HepG2 (cell line): ENCODE measurements around the gene HCFC1R1. TPM values are rescaled to one million over a fixed set of nuclear protein-coding genes. Genes with fewer than 3 reads are reported as not detected.
A peak's percentile ranks its signal among the peaks of the same experiment; 100 is the strongest.

Experiments used
- BRCA1 ChIP-seq: sonication (generic); formaldehyde crosslinking; IDR thresholded peaks from 2 replicates; pipeline ENCODE4 v1.4.0; 2020; ENCODE audit warnings: missing genetic modification reagents
- FOXJ3 ChIP-seq: sonication (generic); formaldehyde crosslinking; IDR thresholded peaks from 2 replicates; pipeline ENCODE4 v1.4.0; 2020; ENCODE audit warnings: missing genetic modification reagents, mild to moderate bottlenecking, borderline replicate concordance
- GTF2F1 ChIP-seq: fragments of 150-350 bp; IDR thresholded peaks from 2 replicates; pipeline ENCODE4 v1.6.1; 2014; ENCODE audit warnings: low read length
- HDAC6 ChIP-seq: fragments of 200-600 bp; sonication (generic); IDR thresholded peaks from 2 replicates; pipeline ENCODE4 v1.7.0; 2017; ENCODE audit warnings: mild to moderate bottlenecking, antibody characterized with exemption, low read length, low read depth
- IKZF4 ChIP-seq: sonication (generic); formaldehyde crosslinking; IDR thresholded peaks from 2 replicates; pipeline ENCODE4 v1.5.1; 2020; ENCODE audit warnings: borderline replicate concordance, mild to moderate bottlenecking, low read depth, missing genetic modification reagents; ENCODE audit errors: not compliant biosample characterization
- RORA ChIP-seq: sonication (generic); formaldehyde crosslinking; IDR thresholded peaks from 2 replicates; pipeline ENCODE4 v1.5.0; 2020; ENCODE audit warnings: mild to moderate bottlenecking, missing genetic modification reagents, moderate library complexity
- SIN3A ChIP-seq: IDR thresholded peaks from 2 replicates; pipeline ENCODE4 v1.6.1; 2011; ENCODE audit warnings: low read depth, mild to moderate bottlenecking, control low read depth, low read length, borderline replicate concordance
- STAG1 ChIP-seq: sonication (generic); formaldehyde crosslinking; IDR thresholded peaks from 2 replicates; pipeline ENCODE4 v1.4.0; 2020; ENCODE audit warnings: missing genetic modification reagents
- TARDBP ChIP-seq: sonication (generic); formaldehyde crosslinking; IDR thresholded peaks from 2 replicates; pipeline ENCODE4 v1.8.0; 2022; ENCODE audit warnings: mild to moderate bottlenecking, missing genetic modification reagents
- YY1 ChIP-seq: IDR thresholded peaks from 2 replicates; pipeline ENCODE4 v1.6.1; 2011; ENCODE audit warnings: low read length, low read depth, moderate library complexity, mild to moderate bottlenecking; ENCODE audit not compliant: insufficient read depth, insufficient replicate concordance
- ZFP90 ChIP-seq: sonication (generic); formaldehyde crosslinking; IDR thresholded peaks from 2 replicates; pipeline ENCODE4 v1.8.0; 2022; ENCODE audit warnings: missing genetic modification reagents, mild to moderate bottlenecking, inconsistent platforms, borderline replicate concordance
- ZNF235 ChIP-seq: sonication (generic); formaldehyde crosslinking; IDR thresholded peaks from 2 replicates; pipeline ENCODE4 v1.8.1; 2023; ENCODE audit warnings: mild to moderate bottlenecking, missing genetic modification reagents, borderline replicate concordance
- ZNF331 ChIP-seq: sonication (generic); formaldehyde crosslinking; IDR thresholded peaks from 2 replicates; pipeline ENCODE4 v1.4.0; 2020; ENCODE audit warnings: missing genetic modification reagents
- ZNF605 ChIP-seq: sonication (generic); formaldehyde crosslinking; IDR thresholded peaks from 2 replicates; pipeline ENCODE4 v1.8.0; 2022; ENCODE audit warnings: mild to moderate bottlenecking, missing genetic modification reagents
- ZNF615 ChIP-seq: sonication (generic); formaldehyde crosslinking; IDR thresholded peaks from 2 replicates; pipeline ENCODE4 v1.5.0; 2020; ENCODE audit warnings: mild to moderate bottlenecking, missing genetic modification reagents, borderline replicate concordance
- ZNF775 ChIP-seq: sonication (generic); formaldehyde crosslinking; IDR thresholded peaks from 2 replicates; pipeline ENCODE4 v1.4.0; 2020; ENCODE audit warnings: missing genetic modification reagents, mild to moderate bottlenecking, moderate library complexity, borderline replicate concordance
- ZSCAN20 ChIP-seq: sonication (generic); formaldehyde crosslinking; IDR thresholded peaks from 2 replicates; pipeline ENCODE4 v1.4.0; 2020; ENCODE audit warnings: missing genetic modification reagents, mild to moderate bottlenecking, borderline replicate concordance
- polyA plus RNA-seq, 8 experiments: library from polyadenylated mRNA; depleted of rRNA in 3 of 8; stranded (reverse) in 7 of 8; unstranded in 1 of 8; fragments of >200 nt; fragmentation: Illumina TruSeq in 4 of 8; extraction: Trizol in 4 of 8; gene quantifications; 2 replicates each; pipeline versions ENCODE4 v1.2.1 to v1.2.3, GENCODE V29; 2011 to 2016; ENCODE audit warnings: low read depth in 4 of 8, missing spikeins in 1 of 8, mixed read lengths in 1 of 8; ENCODE audit not compliant: insufficient read depth in 1 of 8
- total RNA-seq, 5 experiments: library from RNA; depleted of rRNA; stranded (reverse); fragments of >200 nt; fragmentation: Illumina TruSeq; extraction: Trizol; gene quantifications; 2 replicates each; pipeline ENCODE4 v1.2.3, GENCODE V29; 2016; ENCODE audit warnings: low read depth in 1 of 5
- TF ChIP-seq, protein P1 (sequence below): sonication (generic); formaldehyde crosslinking; IDR thresholded peaks from 2 replicates; pipeline ENCODE4 v1.5.0; 2020; ENCODE audit warnings: missing genetic modification reagents
- TF ChIP-seq, protein P2 (sequence below): sonication (generic); formaldehyde crosslinking; IDR thresholded peaks from 2 replicates; pipeline ENCODE4 v1.5.1; 2020; ENCODE audit warnings: missing genetic modification reagents, mild to moderate bottlenecking, borderline replicate concordance
- TF ChIP-seq, protein P3 (sequence below): sonication (generic); formaldehyde crosslinking; IDR thresholded peaks from 2 replicates; pipeline ENCODE4 v1.4.0; 2020; ENCODE audit warnings: mild to moderate bottlenecking, missing genetic modification reagents
- TF ChIP-seq, protein P4 (sequence below): sonication (generic); formaldehyde crosslinking; IDR thresholded peaks from 2 replicates; pipeline ENCODE4 v1.8.1; 2023; ENCODE audit warnings: mild to moderate bottlenecking, missing genetic modification reagents

Gene HCFC1R1
- total and polyA plus RNA-seq, 2 of the 13 experiments (the other 11 are each of a cell fraction or from before 2014, with no cell fraction given): 13.8 to 16.1 TPM

DNA sequence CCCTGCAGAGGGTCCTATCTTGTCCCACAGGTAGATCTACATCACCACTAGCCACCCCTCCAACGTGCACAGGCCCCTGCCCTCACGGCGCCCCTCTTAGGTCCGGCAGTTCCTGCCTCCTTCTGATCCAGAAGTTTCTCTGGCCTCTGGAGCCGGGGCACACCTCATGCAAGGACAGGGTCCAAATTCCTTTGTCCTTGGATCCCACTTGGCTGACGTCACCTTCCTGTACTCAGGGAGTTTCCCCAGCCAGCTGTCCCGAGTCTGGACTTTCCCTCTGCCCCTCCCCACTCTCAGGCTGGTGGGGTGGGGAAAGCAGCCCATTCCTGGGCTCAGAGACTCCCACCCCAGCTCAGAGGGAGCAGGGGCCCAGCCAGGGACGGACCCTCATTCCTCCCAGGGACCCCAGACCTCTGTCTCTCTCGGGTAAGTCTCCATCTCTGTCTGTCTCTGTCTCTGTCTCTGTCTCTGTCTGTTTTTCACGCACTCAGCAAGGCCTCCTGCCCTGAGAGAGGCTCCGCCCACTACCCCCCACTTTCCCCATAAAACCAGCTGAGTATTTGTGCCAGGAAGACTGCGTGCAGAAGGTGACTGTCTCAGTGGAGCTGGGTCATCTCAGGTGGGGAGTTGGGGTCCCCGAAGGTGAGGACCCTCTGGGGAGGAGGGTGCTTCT lies 41.5 kb upstream of the HCFC1R1 start, which contains the start of gene IL32 (continued):
- TF ChIP-seq SIN3A: peak; percentile 83
- TF ChIP-seq, protein P1, sequence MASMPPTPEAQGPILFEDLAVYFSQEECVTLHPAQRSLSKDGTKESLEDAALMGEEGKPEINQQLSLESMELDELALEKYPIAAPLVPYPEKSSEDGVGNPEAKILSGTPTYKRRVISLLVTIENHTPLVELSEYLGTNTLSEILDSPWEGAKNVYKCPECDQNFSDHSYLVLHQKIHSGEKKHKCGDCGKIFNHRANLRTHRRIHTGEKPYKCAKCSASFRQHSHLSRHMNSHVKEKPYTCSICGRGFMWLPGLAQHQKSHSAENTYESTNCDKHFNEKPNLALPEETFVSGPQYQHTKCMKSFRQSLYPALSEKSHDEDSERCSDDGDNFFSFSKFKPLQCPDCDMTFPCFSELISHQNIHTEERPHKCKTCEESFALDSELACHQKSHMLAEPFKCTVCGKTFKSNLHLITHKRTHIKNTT: no peak
- no peak for TF ChIP-seq IKZF4
- no peak for TF ChIP-seq YY1
- no peak for TF ChIP-seq GTF2F1
- peak; percentile 5; the same call in 1 of the 2 replicates for TF ChIP-seq ZNF235 (CRISPR knock-in tag)
- TF ChIP-seq, protein P2, sequence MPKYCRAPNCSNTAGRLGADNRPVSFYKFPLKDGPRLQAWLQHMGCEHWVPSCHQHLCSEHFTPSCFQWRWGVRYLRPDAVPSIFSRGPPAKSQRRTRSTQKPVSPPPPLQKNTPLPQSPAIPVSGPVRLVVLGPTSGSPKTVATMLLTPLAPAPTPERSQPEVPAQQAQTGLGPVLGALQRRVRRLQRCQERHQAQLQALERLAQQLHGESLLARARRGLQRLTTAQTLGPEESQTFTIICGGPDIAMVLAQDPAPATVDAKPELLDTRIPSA: no peak
- TF ChIP-seq STAG1 (CRISPR knock-in tag): no peak
- no peak; the same call in 1 of the 2 replicates for TF ChIP-seq ZNF605 (CRISPR knock-in tag)
- peak; percentile 62; the same call in 1 of the 2 replicates for TF ChIP-seq ZNF331 (CRISPR knock-in tag)
- TF ChIP-seq HDAC6: no peak
- no peak for TF ChIP-seq ZSCAN20
- no peak for TF ChIP-seq RORA (CRISPR knock-in tag)
- no peak for TF ChIP-seq BRCA1 (CRISPR knock-in tag)
- no peak for TF ChIP-seq ZNF775 (CRISPR knock-in tag)
- TF ChIP-seq, protein P3, sequence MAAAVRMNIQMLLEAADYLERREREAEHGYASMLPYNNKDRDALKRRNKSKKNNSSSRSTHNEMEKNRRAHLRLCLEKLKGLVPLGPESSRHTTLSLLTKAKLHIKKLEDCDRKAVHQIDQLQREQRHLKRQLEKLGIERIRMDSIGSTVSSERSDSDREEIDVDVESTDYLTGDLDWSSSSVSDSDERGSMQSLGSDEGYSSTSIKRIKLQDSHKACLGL (CRISPR knock-in tag): no peak
- no peak for TF ChIP-seq ZNF615 (CRISPR knock-in tag)
- peak; percentile 72 for TF ChIP-seq ZFP90 (CRISPR knock-in tag)
- TF ChIP-seq TARDBP: peak; percentile 78
- TF ChIP-seq, protein P4, sequence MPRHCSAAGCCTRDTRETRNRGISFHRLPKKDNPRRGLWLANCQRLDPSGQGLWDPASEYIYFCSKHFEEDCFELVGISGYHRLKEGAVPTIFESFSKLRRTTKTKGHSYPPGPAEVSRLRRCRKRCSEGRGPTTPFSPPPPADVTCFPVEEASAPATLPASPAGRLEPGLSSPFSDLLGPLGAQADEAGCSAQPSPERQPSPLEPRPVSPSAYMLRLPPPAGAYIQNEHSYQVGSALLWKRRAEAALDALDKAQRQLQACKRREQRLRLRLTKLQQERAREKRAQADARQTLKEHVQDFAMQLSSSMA (CRISPR knock-in tag): no peak
- TF ChIP-seq FOXJ3 (CRISPR knock-in tag): no peak
